ENCODE measurements around the gene RGS7.
"Not testable (repeated sequence)": the region's sequence is repeated elsewhere in the genome, so short reads cannot be mapped to it uniquely, and the experiment has no call there.

Gene RGS7

DNA sequence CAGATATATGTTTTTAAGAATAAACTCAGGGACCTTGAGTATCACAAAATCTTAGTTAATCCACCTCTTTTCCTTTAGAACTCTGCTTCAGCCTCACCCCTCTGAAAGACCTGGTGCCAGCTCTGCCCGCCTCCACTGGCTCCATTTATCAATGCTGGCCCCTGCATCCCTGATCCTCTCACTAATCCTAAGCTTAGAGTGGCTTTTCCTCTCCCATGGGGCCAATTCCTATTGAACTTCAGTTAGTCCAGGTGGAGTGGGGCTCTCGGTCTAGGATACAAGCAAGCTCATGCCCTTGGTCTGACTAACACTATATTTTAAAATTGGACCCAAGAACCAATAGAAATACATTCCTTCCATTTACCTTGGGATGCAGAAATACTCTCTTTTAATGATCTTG lies 87.0 kb downstream of the RGS7 start:
- DNase-seq: no peak

DNA sequence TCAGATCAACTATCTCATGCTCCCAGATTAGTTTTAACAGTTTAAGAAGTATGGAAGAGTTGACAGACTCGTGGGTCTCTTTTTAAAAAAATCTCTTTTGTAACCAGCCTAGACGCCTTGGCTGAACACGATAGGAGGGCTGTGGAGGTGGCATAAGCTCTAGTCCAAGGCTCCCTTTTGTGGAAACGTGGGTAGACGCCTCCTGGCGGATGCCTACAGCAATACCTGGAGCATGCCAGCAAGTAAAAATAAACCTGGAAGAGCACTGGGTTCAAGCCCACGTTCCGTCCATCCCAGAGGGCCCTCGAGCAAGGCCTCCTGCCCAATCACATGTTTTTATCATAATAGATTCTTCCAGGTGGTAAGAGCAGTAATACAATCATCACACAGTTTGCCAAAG lies 87.9 kb downstream of the RGS7 start:
- DNase-seq: no peak

DNA sequence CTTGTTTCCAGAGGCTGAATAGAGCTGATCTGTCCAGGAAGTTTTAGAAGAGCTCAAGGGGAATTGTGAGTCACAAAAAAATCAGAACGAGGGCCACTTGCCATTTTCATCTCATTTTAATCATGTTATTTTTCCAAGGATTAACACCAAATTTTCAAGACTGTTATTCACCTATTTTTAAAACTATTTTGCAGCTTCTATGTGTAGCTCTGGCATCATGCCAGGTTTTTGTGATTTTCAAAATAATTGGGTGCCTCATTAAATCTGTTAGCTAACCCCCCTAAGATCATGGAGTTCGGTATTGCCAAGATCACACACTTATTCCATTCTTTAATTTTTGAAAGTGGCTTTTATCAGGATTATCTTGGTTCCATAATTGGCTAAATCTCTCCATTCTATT lies 90.9 kb downstream of the RGS7 start:
- no peak for DNase-seq

DNA sequence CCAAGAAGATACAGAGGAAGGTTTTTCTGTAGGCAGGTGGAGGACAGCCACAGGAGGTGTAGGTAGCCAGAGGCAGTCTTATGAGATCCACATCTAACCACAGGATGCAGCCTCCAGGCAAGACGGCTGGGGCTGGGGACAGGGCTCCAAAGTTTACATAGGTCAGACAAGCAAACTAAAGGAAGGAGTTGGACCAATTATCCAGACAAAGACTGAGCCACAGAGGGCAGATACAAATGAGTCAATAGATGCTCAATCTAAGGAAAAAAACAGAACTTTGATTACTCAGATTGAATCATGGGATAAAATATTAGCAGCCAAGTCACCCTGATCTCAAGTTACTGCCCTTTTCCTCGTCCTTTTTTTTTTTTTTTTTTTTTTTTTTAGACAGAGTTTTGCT lies 91.6 kb downstream of the RGS7 start:
- DNase-seq: no peak

DNA sequence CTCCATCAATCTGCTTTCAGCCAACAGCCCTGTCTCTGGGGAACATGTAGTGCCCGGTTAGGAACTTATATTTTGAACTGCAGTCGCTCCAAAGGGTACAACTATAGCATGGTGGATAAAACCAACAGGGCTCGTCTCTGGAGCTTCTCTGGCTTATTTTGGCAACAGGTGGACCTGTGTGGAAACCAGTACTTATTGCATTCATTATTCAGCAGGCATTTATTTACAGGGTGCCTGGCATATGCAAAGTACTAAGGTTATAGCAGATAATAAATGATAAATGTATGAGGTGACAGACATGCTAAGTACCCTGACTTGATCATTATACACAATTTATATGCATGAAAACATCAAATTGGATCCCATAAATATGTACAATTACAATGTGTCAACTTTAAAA lies 93.7 kb downstream of the RGS7 start:
- no peak for DNase-seq

DNA sequence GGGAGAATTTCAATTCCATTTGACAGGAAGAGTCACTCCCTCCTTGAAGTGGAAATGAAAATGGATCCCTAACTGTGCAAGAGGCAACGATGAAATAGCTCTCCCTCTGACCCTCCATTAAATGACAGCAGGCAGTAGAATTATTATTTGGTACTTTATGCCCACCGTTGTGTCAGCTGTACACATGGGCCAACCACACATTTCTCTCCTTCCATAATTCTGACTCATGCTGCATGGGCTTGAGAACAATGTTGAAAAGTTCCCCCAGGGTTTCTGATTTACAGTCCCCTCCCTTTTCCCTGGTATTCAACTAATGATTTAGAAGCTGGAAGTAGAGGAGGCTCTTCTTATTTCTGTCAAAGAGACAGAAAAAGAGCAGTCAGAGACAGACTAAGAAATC lies 103.5 kb downstream of the RGS7 start:
- DNase-seq: no peak

DNA sequence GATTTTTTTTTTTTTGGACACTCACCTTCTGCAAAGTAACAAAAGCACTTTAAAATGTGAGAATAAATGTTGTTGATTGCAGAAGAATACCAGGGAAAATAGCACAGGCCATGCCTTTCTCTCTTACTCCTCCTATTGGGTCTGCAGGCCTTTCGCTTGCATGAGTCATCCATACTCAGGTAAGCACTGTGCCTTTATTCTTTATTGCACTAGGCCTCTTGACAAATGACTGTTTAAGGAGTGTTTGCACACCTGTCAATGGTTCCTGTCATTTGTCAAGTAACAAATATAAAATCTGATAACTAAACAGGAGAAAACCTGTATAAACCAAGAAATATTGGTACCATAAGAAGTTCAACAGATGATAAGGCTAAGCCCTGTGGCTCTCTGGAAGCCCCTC lies 106.5 kb downstream of the RGS7 start:
- no peak for DNase-seq

DNA sequence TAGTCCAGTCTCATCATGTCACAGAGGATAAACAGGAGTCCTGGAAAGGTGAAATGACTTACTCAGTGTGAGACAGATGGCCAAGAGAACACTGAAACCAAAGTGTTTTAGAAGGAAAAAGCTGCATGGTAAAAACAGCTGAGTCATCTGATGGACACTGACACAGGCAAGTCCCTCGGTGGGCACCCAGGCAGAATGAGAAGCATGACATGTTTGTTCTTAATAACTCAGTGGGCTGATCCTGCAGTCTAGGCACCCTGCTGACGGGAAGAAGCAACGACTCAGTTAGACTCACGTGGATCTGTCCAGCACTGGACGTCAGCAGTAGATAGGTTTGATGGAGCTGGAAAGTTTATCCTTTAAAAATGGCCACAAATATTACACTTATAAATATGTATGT lies 116.9 kb downstream of the RGS7 start:
- DNase-seq: no peak

DNA sequence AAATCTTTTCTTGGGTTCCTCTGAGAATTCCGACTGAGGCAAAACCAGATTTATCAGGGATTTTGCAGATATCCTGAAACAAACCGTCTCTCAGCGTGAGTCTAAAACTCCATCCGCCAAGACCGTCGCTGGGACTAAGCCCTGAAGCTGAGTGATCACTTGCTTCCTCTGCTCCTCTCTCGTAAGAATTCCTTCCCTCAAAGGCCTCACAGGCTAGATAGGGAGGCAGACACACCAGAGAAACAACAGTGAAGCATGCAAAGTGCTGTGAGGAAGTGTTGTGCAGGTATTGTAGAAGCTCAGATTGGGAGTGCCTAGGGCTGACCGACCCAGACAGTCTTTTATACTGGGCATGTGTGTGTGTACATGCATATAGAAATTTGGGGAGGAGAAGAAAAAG lies 119.1 kb downstream of the RGS7 start:
- DNase-seq: no peak

DNA sequence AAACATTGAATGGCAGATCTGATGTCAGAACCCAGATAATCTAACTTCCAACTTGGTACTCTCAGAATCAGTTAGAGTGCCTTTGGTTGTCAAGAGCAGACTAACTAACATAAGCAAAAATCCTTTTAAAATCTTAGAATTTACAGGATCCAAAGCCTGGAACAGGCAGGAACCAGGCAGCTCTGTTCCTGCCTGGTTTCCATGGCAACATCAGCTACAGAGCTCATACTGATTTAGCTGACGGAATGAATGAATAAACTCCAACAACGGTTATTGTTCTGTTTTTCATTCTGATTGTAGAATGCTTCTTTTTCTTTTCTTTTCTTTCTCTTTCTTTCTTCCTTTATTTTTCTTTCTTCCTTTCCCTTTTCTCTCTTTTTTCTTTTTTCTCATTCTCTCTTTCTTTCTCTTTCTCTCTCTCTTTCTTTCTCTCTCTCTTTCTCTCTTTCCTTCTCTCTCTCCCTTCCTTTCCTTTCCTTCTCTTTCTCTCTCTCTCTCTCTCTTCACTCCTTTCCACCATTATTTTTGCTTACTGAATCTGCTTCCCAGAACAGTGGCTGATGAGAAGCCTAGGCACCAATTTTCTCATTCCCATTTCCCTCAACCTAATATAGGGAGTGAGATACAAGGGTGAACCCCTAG lies 121.6 kb downstream of the RGS7 start:
- DNase-seq: no peak

DNA sequence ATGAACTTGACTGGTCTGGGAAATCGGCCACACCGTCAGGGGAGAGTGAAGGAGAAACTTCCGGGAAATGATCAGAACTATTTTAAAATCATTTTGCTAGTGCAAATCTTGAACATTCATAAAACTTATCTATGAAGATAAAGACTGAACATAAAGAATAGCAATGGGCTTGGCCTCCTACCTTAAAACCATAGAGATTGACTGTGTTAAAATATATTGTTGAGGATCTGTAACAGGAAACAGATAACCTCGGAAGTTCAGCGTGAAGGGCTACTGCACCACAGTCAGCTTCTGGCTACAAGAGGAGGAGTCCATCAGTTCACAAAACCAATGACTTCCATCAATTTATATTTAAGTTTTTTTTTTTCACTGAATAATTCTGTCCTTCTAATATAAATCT lies 127.3 kb downstream of the RGS7 start:
- no peak for DNase-seq

DNA sequence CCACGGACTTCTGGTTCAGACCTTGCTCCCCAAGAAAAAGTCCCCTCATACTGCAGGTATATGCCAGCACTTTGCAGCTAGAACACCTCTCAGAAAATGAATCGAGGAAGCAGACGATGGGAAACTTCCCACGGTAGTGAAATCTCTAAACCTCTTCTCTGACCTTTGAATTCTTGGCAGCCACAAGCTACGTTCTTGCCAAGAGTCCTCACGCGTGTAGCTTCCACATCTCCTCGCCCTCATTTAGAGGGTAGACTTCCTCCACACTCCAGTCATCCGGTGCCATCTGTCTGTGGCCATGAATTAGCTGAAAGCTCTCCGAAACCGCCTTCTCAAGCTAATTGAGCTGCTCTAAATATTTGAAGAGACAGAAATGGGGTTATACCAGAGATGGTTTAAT lies 127.8 kb downstream of the RGS7 start:
- DNase-seq: no peak

DNA sequence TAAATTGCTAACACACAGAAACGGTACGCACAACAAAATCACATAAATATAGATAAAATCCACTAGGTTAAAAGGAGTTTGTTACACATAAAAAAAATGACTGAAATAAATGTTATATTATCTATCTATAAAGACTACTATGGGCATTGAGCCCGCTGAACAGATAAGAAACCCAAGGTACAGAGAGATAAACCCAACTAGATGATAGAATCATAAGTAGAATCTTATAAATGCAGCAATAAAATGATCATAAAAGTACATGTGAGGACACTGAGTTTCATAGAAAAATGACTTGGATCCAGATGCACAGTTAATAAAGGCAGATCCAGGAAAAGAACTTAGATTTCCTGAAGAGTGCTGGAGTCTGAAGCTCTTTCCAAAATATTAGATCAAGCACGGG lies 128.7 kb downstream of the RGS7 start:
- no peak for DNase-seq

DNA sequence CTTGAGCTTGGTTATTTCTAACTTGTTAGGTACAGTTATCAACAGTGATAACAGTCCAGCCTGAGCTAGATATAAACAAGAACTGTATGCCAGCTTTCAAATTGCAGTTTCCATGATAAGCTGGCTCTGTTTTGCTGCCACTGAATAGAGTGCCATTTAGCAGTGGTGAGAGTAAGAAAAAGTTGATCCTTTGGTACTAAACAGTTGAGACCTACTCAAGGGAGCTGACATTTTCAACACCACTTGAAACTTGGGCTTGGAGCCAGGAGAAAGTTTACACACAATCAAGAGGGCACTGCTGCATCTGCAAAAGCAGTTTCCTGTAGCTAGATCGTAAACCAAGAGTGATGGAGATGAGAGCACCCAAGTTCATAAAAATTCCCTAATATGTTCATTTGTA lies 131.3 kb downstream of the RGS7 start:
- no peak for DNase-seq

DNA sequence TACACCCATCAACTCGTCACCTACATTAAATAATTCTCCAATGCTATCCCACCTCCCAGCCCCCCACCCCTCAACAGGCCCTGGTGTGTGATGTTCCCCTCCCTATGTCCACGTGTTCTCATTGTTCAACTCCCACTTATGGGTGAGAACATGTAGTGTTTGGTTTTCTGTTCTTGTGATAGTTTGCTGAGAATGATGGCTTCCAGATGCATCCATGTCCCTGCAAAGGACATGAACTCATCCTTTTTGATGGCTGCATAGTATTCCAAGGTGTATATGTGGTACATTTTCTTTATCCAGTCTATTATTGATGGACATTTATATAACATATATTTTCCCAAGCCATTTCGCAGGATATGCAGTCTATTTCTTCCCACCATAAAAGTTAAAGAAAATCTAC lies 132.8 kb downstream of the RGS7 start:
- not testable (repeated sequence) for DNase-seq

DNA sequence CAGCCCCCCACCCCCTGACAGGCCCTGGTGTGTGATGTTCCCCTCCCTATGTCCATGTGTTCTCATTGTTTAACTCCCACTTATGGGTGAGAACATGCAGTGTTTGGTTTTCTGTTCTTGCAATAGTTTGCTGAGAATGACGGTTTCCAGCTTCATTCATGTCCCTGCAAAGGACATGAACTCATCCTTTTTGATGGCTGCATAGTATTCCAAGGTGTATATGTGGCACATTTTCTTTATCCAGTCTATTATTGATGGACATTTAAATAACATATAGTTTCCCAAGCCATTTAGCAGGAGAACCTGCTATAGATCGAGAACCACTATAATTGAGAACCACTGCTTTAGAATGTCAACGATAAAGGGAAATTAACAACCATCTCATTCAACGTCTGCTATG lies 134.2 kb downstream of the RGS7 start:
- not testable (repeated sequence) for DNase-seq

DNA sequence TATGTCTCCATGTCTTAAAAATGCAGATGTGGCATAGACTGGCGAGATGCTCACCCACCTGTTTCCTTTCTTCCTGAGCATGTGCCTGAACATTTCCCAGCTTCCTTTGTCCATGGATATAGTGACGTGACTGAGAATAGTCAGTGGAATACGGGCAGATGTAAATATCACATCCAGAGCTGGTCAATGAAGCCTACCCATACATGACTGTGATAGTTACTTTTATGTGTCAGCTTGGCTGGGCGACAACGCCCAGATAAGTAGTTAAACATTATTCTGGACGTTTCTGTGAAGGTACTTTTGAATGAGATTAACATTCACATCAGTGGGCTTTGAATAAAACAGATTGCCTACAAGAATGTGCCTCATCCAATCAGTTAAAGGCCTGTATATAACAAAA lies 135.7 kb downstream of the RGS7 start:
- DNase-seq: no peak

DNA sequence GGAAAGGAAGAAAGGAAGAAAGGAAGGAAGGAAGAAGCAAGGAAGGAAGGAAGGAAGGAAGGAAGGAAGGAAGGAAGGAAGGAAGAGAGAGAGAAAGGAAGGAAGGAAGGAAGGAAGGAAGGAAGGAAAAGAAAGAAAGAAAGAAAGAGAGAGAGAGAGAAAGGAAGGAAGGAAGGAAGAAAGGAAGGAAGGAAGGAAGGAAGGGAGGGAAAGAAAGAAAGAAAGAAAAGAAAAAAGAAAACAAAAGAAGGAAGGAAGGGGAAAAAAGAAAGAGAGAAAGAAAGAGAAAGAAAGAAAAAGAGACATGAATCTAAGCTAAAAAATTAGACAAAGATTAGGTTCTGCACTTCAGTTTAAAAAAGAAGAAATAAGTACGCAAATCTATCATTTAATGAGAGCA lies 136.1 kb downstream of the RGS7 start:
- DNase-seq: not testable (repeated sequence)

DNA sequence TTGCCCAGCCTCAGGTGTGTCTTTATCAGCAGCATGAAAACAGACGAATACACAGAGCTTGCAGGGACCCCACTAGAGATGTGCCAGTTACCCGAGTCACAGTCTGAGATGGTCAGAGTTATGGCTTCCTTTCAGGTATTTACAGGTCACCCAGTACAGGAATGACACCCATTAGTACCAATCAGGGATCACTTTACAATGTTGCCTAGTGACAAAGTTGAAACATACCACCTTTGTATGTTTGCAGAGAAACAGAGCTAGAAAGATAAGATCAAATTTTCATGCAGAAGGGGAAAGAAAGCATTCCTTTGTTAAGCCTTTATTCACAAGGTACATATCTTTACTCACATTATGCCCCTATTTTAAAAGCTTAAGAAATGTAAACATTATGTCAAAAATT lies 137.6 kb downstream of the RGS7 start:
- no peak for DNase-seq

DNA sequence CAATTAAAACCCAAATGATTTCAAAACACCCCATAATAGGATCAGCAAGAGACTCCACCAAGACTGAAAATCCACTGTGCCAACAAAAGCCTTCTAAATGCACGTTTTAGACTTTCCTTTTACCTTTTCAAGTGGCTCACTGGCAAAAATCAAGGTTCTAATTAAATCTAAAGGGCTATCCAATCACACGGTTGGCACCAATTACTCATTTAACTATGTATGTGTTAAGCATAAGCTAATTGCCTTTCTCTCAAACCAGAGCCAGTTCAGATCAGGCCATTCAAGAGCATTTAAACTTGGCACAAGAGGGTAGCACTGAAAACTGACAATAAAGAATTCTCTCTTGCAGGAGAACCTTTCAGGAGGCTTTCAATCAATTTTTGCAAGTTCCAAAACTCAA lies 139.5 kb downstream of the RGS7 start:
- DNase-seq: no peak

DNA sequence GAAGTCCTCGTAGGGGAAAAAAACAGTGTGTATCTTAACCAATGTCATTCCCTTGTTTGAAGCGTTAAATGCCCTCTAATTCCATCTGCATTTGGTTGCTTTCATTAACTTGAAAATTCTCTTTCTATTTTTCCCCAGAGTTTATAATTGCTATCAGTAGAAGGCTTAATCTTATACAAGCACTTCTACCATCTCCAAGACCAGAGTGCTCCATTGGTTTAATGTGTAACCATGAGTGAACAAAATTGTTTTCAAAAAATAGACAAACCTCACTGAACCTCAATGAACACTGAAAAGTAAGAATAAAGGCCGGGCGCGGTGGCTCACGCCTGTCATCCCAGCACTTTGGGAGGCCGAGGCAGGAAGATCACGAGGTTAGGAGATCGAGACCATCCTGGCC lies 141.3 kb downstream of the RGS7 start:
- DNase-seq: no peak

DNA sequence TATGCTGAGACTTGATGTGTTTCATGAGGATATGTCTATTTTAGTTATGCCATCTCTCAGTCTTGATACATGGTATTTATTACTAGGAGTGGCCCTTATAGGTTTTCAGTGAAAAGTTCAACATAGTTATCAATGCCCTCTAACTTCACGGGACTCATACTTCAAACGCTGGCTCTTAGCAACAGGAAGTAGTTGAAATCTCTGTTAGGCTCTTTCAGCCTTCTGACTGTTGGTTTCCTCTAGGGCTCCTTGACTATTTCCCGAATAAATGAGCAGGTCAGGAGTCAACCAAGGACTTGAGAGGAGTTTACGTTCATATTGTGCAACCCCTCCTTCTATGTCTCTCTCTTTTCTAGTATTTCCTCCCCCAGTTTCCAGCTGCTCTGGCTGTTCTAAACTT lies 141.8 kb downstream of the RGS7 start:
- no peak for DNase-seq

DNA sequence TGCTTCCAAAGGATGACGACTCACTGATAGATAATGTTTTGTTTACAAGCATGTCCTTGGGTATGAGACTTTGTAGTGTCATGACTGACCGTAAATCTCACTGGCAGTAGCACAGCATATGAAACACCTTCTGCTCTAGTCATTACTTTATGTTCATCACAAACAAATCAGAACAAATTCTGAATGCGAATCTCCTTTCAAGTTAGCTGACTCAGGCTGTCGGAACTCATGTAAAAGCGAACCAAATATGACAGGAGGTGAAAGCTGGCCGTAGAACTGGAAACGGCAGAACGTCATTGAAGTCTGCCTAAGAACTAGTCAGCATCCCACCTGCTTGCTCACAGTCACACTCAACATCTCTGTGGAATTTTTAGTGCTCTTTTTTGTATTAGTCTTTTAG lies 143.9 kb downstream of the RGS7 start:
- DNase-seq: no peak

DNA sequence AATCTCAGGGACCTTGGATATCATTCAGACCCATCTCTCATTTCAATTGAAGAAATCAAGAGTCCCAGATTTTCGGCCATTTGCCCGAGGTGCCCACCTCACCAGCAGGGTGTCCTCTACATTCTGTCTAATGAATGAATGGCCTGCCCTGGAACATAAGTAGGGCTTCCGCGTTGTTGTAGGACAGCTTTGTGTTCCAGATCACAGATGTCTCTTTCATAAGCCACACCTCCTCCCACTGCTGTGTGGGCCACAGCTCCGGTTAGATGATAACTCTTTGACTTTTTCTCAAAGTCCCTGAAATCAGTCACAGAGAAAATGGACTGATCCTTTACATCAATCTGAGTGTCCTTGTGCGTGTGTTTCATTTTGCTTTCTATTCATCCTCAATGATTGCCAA lies 144.4 kb downstream of the RGS7 start:
- no peak for DNase-seq

DNA sequence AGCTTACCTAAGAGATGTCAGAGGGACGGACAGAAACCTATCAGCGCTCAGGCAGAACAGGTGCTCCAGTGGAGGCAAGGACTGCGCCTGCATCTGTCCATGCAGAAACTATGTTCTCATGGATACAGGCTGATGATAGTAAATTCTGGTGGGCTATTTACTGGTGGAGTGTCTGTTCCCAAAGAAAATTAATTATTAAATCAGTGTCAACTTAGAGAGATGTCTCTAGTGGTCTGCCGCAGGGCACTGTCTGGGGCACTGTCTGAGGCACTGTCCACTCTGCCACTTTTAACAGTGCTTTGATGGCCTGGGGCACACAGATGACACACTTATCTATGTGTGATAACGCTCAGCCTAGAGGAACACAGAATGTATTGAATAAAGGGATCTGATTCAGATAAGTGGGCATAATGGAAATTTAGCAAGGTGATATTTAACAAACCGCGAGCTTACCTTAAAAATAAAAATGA lies 148.1 kb downstream of the RGS7 start:
- DNase-seq: no peak

DNA sequence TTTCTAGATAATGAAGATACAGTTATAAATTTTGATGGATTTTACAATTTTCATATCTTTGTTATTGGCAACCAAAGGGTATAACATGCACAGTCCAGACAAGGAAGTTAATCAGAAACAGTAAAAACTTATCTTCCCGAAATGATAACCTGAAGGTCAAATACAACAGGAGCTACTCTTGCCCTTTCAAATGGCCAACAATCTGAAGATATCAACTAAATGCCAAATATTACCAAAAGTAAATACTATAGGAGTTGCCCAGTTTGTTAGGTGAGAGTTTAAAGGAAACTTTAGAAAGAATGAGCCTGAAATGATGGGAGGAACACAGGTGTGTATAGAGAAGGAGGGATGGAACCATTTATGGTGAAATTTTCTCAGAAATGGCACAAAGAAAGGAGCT lies 153.2 kb downstream of the RGS7 start:
- no peak for DNase-seq

Data from kidney glomerular epithelial cell (primary cell).